NCI-H526 treated with DMSO at 0.1 percent for 48 hours (cell line): ENCODE measurements around the gene DCXR.

Source experiments
- DNase-seq: peaks from one replicate; lab custom pipeline; 2025; lab: John Stamatoyannopoulos, UW

DCXR gene

GRCh38 chr17:82072827-82073226 lies 35.3 kb upstream of the DCXR start:
- no peak for DNase-seq

- no peak for DNase-seq
Observed at GRCh38 chr17:82070611-82071010, 33.1 kb upstream of the DCXR start.

- no peak for DNase-seq
Observed at GRCh38 chr17:82065638-82066303, 28.3 kb upstream of the DCXR start, which contains the start of gene DUS1L. Gene DUS1L, minus strand, starts transcription at chr17:82065804. Its CDS starts 745 bp downstream, at chr17:82065059.

- no peak for DNase-seq
Observed at GRCh38 chr17:82065193-82065637, 27.7 kb upstream of the DCXR start.

DNA sequence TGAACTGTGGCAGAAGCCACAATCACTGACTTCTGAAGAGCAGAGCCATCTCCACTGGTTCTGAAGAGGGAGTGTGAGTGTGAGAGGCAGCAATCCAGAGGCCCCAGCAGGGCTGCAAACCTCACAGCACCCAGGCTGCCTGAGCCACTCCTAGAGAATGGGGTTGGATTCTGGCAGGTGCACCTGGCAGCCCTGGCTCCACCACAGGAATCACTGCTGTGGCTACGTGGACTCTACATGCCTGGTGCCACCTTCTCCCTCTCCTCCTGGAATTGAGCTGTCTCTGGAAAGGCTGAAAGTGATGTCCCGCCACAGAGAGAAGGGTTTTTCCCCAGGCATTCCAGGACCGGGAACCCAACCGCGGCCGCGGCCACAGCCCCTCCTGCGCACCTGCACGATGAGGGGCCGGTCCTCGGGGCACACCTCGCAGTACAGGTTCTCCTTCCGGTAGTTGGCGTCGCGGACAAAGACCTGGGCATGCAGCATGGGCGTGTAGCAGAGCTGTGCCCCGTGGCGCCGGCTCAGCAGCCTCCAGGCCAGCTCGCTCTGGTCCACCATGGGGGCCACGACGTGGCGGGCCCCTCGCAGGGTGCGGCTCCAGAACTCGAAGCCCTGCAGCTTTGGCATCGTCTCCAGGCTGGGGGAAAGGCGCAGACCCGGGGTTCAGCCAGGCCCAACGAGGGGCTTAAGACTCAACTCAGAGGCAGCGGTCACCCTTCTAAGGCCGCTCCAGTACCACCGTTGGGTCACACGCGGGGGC lies 27.1 kb upstream of the DCXR start:
- peak; percentile 8 for DNase-seq

DNA sequence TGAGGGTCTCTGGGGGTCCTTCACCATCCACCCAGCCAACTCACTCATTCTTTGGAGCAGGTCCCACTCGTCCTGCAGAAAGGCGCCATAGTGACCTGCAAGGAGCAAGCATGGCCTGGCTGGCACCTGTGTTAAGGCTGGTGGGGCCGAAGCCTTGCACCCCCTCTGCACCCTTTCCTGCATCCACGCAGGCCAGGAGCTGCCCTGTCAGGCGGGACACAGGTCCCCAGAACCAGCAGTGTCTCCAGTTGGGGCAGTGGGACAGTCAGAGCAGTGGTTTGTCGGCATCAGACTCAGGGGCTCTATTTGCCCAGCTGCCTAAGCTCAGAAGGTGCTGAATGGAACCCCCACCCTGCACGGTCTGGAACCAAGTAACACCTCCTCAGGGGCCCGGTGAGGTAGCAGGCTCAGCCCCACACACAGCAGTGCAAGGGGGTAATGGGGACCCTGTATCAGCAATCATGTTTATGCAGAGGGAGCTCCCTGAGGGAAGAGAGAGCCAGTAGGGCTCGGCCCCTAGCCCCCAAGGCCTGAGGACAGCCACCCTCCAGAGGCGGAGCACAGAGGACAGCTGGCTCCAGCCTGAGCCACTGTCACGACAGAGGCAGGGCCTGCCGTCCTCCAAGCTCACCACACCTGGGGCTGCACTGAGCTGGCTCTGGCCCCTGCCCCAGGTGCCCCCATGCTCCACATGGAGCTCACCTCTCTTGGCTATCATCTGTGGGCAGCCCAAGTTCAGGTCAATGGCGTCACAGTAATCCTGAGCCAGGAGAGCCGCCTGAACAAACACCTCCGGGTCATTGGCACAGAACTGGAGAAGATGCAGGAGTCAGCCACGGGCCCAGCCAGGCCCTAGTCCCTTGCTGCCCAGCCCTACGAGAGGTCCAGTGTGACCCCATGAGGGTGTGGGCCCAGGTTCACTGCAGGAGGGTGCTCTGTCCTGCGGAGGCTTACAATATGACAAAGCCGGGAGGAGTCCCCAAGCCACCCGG lies 26.2 kb upstream of the DCXR start:
- no peak for DNase-seq

- no peak for DNase-seq
Observed at GRCh38 chr17:82062984-82063368, 25.5 kb upstream of the DCXR start.

DNA sequence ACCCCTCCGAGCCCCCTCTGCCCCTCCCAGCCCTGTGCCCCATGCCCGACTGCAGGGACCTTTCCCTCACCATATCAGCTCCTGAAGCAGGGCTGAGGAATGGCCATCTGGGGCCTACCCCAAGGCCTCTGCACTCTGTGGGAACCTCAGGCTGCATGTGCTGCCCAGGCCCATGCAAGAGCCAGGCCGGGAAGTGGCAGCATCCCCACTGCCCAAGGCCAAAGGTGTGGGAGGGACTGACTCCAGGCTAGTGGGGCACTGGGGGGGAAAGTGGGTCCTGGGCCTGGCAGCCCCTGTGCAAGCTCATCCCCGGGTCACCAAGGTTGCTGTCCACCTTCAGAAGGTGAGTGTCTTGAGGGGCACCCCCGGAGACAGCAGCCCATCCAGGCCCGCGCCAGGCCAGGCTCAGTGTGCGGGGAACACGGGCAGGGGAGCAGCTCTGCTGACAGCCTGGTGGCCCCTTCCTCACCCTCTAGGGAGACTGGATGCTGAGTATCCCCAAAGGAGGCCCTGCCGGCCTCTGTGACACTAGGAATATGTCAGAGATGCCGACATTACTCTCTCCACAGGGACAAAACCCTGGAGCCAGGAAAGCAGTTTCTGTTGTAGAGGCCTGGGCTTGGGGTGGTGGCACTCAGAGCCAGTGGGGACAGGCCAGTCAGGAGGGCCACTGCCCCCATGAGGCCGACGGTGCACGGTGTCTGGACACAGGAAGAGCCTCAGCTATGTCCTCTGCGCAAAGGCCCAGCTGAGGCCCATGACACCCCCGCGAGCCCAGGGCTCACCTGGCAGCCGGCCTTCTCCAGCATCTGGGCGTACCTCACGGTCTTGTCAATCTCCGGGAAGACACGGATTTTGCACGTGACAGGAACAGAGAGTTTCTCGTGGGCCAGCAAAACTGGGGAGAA lies 24.8 kb upstream of the DCXR start:
- no peak for DNase-seq

DNA sequence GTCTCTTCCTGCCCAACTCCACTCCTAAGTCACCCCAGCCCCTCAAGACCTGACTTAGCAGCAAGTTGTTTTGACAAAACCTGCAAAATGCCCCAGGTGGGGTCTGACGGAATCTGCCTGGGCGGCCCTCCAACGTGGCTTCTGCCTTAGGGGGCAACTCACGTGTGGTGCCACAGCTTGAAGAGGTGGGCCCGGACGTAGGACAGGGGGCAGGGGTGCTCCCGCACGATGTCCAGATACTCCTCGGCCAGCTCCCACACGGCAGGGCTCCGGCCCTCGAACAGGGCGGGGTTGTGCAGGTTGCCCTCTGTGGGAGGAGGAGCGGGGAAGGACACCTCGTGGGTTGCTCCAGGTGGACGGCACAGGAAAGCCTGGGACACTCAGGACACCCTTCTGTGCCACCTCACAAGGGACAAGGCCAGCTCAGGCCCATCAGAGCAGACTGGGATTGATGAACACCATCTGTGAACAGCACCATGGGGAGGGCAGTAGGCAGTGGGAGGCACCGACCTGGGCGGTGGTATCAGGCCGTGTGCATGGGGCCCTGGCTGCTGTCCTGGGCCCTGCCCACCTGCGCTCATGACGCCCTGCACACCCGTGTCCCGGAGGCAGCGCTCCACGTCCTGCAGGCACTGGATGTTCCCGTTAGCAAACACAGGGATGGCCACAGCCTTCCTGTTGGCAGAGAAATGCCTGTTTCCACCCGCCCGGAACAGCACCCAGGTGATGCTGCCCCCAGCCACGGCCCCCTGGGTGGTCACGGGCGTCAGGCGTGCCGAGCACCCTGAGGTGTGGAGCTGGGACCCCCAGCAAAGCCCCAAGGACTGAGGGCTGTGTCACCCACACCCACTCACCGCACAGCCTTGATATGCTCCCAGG lies 23.8 kb upstream of the DCXR start:
- no peak for DNase-seq

DNA sequence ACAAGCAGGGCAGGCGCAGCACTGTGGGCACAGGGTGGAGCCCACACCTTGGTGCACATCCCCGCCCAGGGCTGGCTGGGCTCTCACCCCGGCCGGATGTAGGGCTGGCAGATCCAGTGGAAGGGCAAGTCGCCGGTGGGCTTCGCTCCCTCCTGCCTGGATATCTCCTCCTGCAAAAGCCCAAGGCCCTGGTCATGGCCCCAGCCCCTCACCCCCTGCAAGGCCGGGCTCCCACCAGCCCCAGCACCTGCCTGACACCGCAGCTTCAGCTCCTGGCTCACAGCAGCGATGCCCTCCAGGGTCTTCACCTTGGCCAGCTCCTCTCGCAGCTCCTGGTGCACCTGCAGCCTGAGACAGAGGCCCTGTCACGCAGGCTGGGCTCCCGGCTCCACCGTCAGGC lies 23.1 kb upstream of the DCXR start:
- no peak for DNase-seq

DNA sequence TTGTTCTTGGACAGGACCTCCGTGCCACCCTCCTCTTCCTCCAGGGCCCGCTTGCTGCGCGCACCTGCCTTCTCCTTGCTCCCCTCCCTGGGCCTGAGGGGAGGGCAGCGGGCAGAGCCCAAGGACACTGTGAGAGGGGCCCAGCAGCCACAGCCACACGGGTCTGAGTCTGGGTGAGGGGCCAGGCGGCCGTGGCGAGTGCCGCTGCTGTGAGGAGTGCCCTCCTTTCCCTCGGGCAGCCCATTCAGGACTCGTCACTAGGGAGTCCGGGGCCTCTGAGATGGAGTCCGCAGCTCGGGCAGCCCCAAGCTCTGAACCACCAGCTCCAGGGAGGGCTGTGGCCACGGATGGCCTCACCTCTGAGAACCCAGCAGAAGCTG lies 22.5 kb upstream of the DCXR start:
- no peak for DNase-seq

DNA sequence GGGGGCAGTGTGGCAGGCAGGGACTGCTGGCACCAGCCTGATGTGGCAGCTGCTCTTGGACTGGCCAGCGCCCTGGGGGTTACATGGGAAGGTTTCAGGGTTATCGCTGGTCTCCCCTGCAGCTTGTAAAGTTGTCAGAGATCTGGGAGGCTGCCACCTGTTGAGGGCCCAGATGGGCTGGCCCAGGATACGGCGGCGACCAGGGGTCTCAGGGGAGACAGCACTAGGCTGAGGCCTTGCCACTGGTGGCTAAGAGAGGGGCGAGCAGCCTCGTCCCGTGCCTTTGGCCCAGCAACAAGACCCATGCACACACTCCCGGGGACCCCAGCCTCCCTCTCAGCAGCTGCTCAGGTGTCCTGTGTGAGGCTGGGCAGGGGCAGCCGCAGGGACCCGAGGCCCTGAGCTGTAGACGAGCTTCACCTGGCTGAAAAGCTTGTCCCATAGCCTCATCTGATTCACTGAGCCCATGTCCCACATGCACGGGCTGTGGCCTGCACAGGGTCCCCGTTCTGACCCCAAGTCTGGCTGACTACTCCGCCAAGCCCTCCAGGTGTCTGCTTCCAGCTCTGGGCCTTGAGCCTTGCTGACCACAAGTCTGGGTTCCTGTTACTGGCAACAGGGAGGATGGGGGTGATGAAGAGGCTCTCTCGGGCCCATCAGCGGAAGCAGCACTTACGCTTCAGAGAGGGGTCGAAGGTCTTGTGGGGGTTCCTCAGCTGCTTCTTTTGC lies 21.9 kb upstream of the DCXR start:
- DNase-seq: no peak

DNA sequence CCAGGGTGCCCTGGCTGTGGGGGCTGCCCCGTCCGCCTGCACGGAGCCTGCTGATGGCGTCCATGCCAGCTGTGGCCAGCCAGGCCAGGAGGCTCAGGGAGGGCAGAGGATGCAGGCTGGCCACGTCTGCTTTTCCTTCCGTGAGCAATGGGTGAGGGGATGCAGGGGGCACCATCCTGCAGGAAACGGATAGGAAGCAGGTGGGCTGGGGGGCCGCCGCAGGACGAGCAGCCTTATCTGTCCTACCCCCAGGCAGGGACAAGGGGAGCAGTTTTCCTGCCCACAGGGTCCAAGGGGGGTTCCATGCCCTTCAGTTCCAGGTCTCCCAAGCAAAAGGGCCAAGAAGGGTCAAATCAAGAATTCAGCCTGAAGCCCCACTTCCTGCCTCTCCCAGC lies 21.4 kb upstream of the DCXR start:
- no peak for DNase-seq

GRCh38 chr17:82058230-82058854 lies 20.8 kb upstream of the DCXR start:
- DNase-seq: no peak

DNA sequence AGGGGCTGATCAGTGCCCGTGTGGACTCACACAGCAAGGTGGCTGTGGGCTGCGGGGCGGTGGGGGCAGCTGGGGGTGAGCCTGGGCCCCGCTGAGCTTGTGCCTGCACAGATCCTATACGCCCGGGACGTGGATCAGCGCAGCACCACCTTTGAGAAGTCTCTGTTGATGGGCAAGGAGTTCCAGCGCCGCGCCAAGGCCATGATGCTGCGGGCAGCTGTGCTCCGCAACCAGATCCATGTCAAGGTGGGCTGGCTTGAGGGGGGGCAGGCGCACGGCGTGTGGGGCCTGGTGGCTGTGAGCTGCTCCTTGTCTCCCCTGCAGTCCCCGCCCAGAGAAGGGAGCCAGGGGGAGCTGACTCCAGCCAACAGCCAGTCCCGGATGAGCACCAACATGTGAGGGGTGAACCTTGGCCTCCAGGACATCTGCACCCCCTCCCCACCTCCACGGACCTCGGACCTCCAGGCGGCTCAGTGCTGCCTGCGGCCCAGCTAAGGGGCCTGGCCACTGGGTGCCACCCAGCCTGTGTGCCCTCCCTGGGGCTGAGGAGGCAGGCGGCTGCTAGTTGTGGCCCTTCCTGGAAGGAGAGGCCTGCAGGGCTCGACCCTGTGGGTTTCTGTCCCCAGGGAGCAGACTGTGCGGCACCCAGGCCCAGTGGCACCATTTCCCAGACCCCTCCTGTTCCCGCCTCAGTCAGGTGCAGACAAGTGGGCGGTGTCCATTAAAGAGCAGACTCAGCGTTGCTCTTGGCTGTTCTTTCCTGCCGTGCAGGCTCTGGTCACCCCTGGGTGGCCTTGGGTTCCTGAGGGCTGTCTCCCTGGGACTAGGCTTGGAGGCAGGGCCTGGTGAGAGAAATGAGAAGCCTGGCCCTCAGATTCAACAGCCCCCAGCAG lies 19.5 kb upstream of the DCXR start:
- no peak for DNase-seq

DNA sequence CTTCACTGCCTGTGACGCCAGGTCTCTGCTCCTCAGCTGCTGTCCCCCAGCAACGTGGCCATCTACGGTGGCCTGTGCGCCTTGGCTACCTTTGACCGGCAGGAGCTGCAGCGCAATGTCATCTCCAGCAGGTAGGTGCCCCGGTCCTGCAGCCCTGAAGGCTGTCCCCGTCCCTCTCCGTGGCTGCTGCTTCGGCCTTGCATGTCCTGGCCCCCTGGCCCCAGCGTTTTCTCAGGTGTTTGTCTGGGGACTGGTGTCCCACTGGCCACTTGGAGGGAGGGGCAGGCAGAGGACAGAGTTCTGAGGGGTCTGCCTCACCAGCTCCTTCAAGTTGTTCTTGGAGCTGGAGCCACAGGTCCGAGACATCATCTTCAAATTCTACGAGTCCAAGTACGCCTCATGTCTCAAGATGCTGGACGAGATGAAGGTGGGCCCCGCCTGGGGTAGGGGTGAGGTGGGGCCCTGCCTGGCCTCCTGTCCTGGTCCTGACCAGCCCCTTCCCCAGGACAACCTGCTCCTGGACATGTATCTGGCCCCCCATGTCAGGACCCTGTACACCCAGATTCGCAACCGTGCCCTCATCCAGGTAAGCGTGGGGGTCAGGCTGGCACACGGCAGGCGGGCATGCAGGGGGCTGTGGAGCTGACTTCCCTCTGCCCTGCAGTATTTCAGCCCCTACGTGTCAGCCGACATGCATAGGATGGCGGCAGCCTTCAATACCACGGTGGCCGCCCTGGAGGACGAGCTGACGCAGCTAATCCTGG lies 18.6 kb upstream of the DCXR start:
- no peak for DNase-seq
